Skeletal muscle satellite cell (primary cell): ENCODE results near the gene ENTPD8.

Experiments
- H3K27me3 ChIP-seq: 2 replicates; pipeline ENCODE4 v1.7.0; 2013; ENCODE audit warnings: low read length; ENCODE audit not compliant: control insufficient read depth, insufficient read depth
- H3K36me3 ChIP-seq: 2 replicates; pipeline ENCODE4 v1.7.0; 2013; ENCODE audit warnings: mild to moderate bottlenecking, control low read depth, low read length; ENCODE audit not compliant: insufficient read depth
- H3K4me1 ChIP-seq: 2 replicates; pipeline ENCODE4 v1.7.0; 2013; ENCODE audit warnings: low read length; ENCODE audit not compliant: control insufficient read depth, insufficient read depth
- H3K4me2 ChIP-seq: 2 replicates; pipeline ENCODE4 v1.7.0; 2013; ENCODE audit warnings: mild to moderate bottlenecking, low read length
- H3K4me3 ChIP-seq: 2 replicates; pipeline ENCODE4 v1.7.0; 2013; ENCODE audit warnings: low read length
- H3K9ac ChIP-seq: 2 replicates; pipeline ENCODE4 v1.7.0; 2013; ENCODE audit warnings: mild to moderate bottlenecking, low read depth, low read length, moderate library complexity
- H3K9me3 ChIP-seq: replicated peaks from 2 replicates; pipeline ENCODE4 v1.7.0; 2013; ENCODE audit warnings: mild to moderate bottlenecking, control low read depth, low read length

The ENTPD8 gene

GRCh38 chr9:137447722-137448601 is 6.8 kb upstream of the ENTPD8 start:
- Histone ChIP-seq H3K9ac (no peak overlapping the region), H3K4me3 (no peak overlapping the region), H3K9me3 (no peaks in the 10 kb centered on the region), H3K27me3 (no peaks in the 10 kb centered on the region), H3K4me2 (no peak overlapping the region), H3K36me3 (peaks cover 30% of the 10 kb centered on the region), H3K4me1 (peaks cover 11% of the 10 kb centered on the region)

GRCh38 chr9:137446851-137447471 is 5.8 kb upstream of the ENTPD8 start:
- Histone ChIP-seq H3K36me3 (peaks cover 24% of the 10 kb centered on the region), H3K4me2 (no peak overlapping the region), H3K9me3 (no peaks in the 10 kb centered on the region), H3K4me1 (peaks cover 11% of the 10 kb centered on the region), H3K27me3 (peaks cover 4% of the 10 kb centered on the region), H3K4me3 (no peak overlapping the region), H3K9ac (no peak overlapping the region)

GRCh38 chr9:137445930-137446431 is 4.8 kb upstream of the ENTPD8 start:
- Histone ChIP-seq H3K27me3 (peaks cover 5% of the 10 kb centered on the region), H3K4me2 (no peak overlapping the region), H3K4me1 (peaks cover 11% of the 10 kb centered on the region), H3K9me3 (no peaks in the 10 kb centered on the region), H3K9ac (no peak overlapping the region), H3K36me3 (peaks cover 24% of the 10 kb centered on the region), H3K4me3 (no peak overlapping the region)

GRCh38 chr9:137445275-137445807 is 4.2 kb upstream of the ENTPD8 start:
- Histone ChIP-seq H3K36me3 (peaks cover 24% of the 10 kb centered on the region), H3K9me3 (no peaks in the 10 kb centered on the region), H3K4me1 (peaks cover 11% of the 10 kb centered on the region), H3K9ac (no peak overlapping the region), H3K4me2 (peak overlapping the region; percentile 16), H3K27me3 (peaks cover 5% of the 10 kb centered on the region), H3K4me3 (no peak overlapping the region)

- H3K9me3 ChIP-seq: no peaks in the 10 kb centered on the region
- peaks cover 14% of the 10 kb centered on the region for H3K36me3 ChIP-seq
- H3K4me2 ChIP-seq: no peak overlapping the region
- H3K4me3 ChIP-seq: no peak overlapping the region
- H3K4me1 ChIP-seq: peaks cover 11% of the 10 kb centered on the region
- peaks cover 7% of the 10 kb centered on the region for H3K27me3 ChIP-seq
- no peak overlapping the region for H3K9ac ChIP-seq
Measured at GRCh38 chr9:137444106-137444790, 3.1 kb upstream of the ENTPD8 start.

GRCh38 chr9:137441935-137442321 is 771 bp upstream of the ENTPD8 start:
- H3K9me3 ChIP-seq: no peaks in the 10 kb centered on the region
- no peaks in the 10 kb centered on the region for H3K36me3 ChIP-seq
- no peak overlapping the region for H3K4me2 ChIP-seq
- H3K4me1 ChIP-seq: peaks cover 11% of the 10 kb centered on the region
- H3K4me3 ChIP-seq: no peak overlapping the region
- H3K9ac ChIP-seq: no peak overlapping the region
- H3K27me3 ChIP-seq: peaks cover 14% of the 10 kb centered on the region

- Histone ChIP-seq H3K36me3 (no peaks in the 10 kb centered on the region), H3K27me3 (peaks cover 14% of the 10 kb centered on the region), H3K4me1 (peaks cover 10% of the 10 kb centered on the region), H3K4me3 (no peak overlapping the region), H3K9ac (no peak overlapping the region), H3K4me2 (no peak overlapping the region), H3K9me3 (no peaks in the 10 kb centered on the region)
Measured at GRCh38 chr9:137439158-137439714, 1.9 kb downstream of the ENTPD8 start.

- Histone ChIP-seq H3K9ac (no peak overlapping the region), H3K9me3 (no peaks in the 10 kb centered on the region), H3K4me3 (no peak overlapping the region)
Measured at GRCh38 chr9:137438591-137439157, 2.5 kb downstream of the ENTPD8 start.

GRCh38 chr9:137437691-137438590 is 3.2 kb downstream of the ENTPD8 start:
- no peak overlapping the region for H3K4me2 ChIP-seq
- H3K9ac ChIP-seq: no peak overlapping the region
- no peaks in the 10 kb centered on the region for H3K36me3 ChIP-seq
- H3K27me3 ChIP-seq: peaks cover 14% of the 10 kb centered on the region
- no peaks in the 10 kb centered on the region for H3K9me3 ChIP-seq
- H3K4me1 ChIP-seq: peaks cover 10% of the 10 kb centered on the region
- no peak overlapping the region for H3K4me3 ChIP-seq

More at GRCh38 chr9:137438591-137439157, 2.5 kb downstream of the ENTPD8 start:
- Histone ChIP-seq H3K36me3 (no peaks in the 10 kb centered on the region), H3K27me3 (peaks cover 14% of the 10 kb centered on the region), H3K4me2 (no peak overlapping the region), H3K4me1 (peaks cover 10% of the 10 kb centered on the region)
